Neural progenitor cell (in vitro differentiated cells): ENCODE data around the gene PTGER1.

ENCODE experiments used
- EZH2 ChIP-seq: fragments of 200-600 bp; sonication (generic); IDR thresholded peaks from 2 replicates; pipeline ENCODE4 v1.6.1; 2017; ENCODE audit warnings: antibody characterized with exemption, mild to moderate bottlenecking, moderate library complexity
- EZH2phosphoT487 ChIP-seq: fragments of 200-600 bp; sonication (generic); IDR thresholded peaks from 2 replicates; pipeline ENCODE4 v1.6.1; 2017; ENCODE audit warnings: antibody characterized with exemption
- TF ChIP-seq, protein P1 (sequence below): fragments of 200-600 bp; sonication (generic); IDR thresholded peaks from 2 replicates; pipeline ENCODE4 v1.5.1; 2017; ENCODE audit warnings: antibody characterized with exemption, mild to moderate bottlenecking

DNA sequence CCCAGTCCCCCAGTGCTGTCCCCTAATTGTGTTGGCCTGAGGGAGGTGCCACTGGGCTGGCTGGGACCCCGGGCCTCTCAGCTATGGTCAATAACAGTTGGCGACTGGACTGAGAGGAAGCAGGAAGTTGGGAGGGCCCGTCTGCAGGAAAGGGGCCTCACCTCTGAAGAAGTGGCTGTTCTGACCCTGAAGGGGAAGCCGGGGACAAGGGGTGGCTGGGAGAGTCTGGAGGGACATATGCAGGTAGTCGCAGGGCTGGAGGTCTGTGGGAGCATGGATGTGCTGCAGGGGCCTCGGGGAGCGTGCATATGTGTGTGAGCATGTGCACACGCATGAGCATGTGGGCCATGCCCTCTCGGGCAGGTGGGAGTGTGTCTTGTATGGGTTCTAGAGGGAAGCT, 36.1 kb downstream of the PTGER1 start:
- TF ChIP-seq, protein P1, sequence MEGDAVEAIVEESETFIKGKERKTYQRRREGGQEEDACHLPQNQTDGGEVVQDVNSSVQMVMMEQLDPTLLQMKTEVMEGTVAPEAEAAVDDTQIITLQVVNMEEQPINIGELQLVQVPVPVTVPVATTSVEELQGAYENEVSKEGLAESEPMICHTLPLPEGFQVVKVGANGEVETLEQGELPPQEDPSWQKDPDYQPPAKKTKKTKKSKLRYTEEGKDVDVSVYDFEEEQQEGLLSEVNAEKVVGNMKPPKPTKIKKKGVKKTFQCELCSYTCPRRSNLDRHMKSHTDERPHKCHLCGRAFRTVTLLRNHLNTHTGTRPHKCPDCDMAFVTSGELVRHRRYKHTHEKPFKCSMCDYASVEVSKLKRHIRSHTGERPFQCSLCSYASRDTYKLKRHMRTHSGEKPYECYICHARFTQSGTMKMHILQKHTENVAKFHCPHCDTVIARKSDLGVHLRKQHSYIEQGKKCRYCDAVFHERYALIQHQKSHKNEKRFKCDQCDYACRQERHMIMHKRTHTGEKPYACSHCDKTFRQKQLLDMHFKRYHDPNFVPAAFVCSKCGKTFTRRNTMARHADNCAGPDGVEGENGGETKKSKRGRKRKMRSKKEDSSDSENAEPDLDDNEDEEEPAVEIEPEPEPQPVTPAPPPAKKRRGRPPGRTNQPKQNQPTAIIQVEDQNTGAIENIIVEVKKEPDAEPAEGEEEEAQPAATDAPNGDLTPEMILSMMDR = no peak
- no peak for TF ChIP-seq EZH2
- TF ChIP-seq EZH2phosphoT487 = no peak
